SW 1271 (cell line): ENCODE results near the gene OR5D18.
"Not testable (repeated sequence)": the region's sequence is repeated elsewhere in the genome, so short reads cannot be mapped to it uniquely, and the experiment has no call there.

ENCODE experiments used
- DNase-seq, 2 experiments: peaks; one replicate each; lab custom pipeline; 2025; lab: John Stamatoyannopoulos, UW

OR5D18 gene

GRCh38 chr11:55819330-55819729 lies at the start of gene OR5D18:
TSS of gene OR5D18 (plus strand) at chr11:55819630. CDS start at chr11:55819630, 0 bp downstream.
- no peak for DNase-seq

- no peak for DNase-seq
Measured at GRCh38 chr11:55773138-55773537, 46.3 kb upstream of the OR5D18 start, which contains the start of gene OR5D13. TSS of gene OR5D13 (plus strand) at chr11:55773438. CDS start at chr11:55773438, 0 bp downstream.

GRCh38 chr11:55791606-55792005 lies 27.8 kb upstream of the OR5D18 start:
- no peak for DNase-seq

- DNase-seq, result no peak
Measured at GRCh38 chr11:55793321-55793720, 26.1 kb upstream of the OR5D18 start.

GRCh38 chr11:55795256-55795655 lies 24.2 kb upstream of the OR5D18 start, which contains the start of gene OR5D14:
TSS of gene OR5D14 (plus strand) at chr11:55795556. CDS start at chr11:55795556, 0 bp downstream.
- no peak for DNase-seq

GRCh38 chr11:55806248-55806647 lies 13.2 kb upstream of the OR5D18 start:
- DNase-seq, result no peak

- no peak for DNase-seq
Measured at GRCh38 chr11:55811067-55811466, 8.4 kb upstream of the OR5D18 start, which contains the start of gene OR5L1. TSS of gene OR5L1 (plus strand) at chr11:55811367. CDS start at chr11:55811467, 100 bp downstream.

- DNase-seq, result no peak
Measured at GRCh38 chr11:55826919-55827318, 7.5 kb downstream of the OR5D18 start, which contains the start of gene OR5L2. TSS of gene OR5L2 (plus strand) at chr11:55827219. CDS start at chr11:55827219, 0 bp downstream.

GRCh38 chr11:55838452-55838851 lies 19.0 kb downstream of the OR5D18 start, which contains the start of gene OR5D16:
TSS of gene OR5D16 (plus strand) at chr11:55838752. CDS start at chr11:55838752, 0 bp downstream.
- no peak for DNase-seq

- DNase-seq, result no peak
Measured at GRCh38 chr11:55847453-55847852, 28.0 kb downstream of the OR5D18 start.

- DNase-seq, result no peak
Measured at GRCh38 chr11:55849037-55849436, 29.6 kb downstream of the OR5D18 start.

- DNase-seq, result no peak
Measured at GRCh38 chr11:55852141-55852540, 32.7 kb downstream of the OR5D18 start.

- DNase-seq, result no peak
Measured at GRCh38 chr11:55854704-55855103, 35.3 kb downstream of the OR5D18 start.

GRCh38 chr11:55867354-55867753 lies 47.9 kb downstream of the OR5D18 start:
- DNase-seq, result not testable (repeated sequence)
